Prostate gland (tissue), 1 donor: ENCODE results near the gene BNC2.

Experiments
- POLR2A ChIP-seq: fragments of 450-650 bp; IDR thresholded peaks from one replicate; pipeline ENCODE4 v1.6.1; 2016; ENCODE audit warnings: antibody characterized with exemption, mild to moderate bottlenecking
- POLR2AphosphoS5 ChIP-seq: sonication (generic); formaldehyde crosslinking; IDR thresholded peaks from one replicate; pipeline ENCODE4 v1.6.1; 2017; ENCODE audit warnings: antibody characterized with exemption

GRCh38 chr9:16593746-16594145 is 276.7 kb downstream of the BNC2 start:
- TF ChIP-seq POLR2AphosphoS5 (no peak), POLR2A (no peak)
